GDM1 (cell line): ENCODE measurements around the gene GRID2IP.

Source experiments
- DNase-seq: peaks from one replicate; lab custom pipeline; 2025; lab: John Stamatoyannopoulos, UW

GRID2IP gene

DNA sequence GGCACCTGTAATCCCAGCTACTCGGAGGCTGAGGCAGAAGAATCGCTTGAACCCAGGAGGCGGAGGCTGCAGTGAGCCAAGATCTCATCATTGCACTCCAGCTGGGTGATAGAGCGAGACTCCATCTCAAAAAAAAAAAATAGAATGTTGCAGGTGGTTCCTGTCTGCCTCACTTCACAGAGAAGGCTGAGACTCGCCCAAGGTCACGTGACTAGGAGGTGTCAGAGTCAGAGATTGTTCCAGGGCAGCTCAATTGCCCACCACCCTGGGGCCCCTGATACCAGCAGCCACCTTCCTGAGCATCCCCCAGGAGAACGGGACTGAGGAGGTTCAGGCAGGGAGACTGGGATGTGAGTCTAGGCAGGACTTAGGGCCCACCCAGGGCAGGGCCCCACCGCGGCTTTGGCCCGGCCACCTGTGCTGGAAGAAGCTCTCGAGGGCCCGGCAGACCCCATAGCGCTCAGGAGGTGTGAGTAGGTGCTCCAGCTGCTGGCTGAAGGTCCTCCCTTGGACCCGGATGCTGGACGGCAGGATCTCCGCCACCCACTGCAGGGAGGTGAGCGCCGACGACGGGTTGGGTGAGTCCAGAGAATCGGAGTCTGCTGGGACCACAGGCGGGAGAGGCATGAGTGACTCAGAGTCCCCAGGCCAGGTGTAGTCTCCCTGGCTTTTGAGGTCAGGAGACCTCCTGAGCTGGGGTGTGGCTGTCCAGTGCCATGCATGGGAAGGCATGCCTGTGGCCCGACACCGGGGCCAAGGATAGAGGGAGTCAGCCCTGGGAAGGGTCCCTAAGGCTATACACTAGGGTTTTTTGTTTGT lies 30.9 kb downstream of the GRID2IP start:
- DNase-seq = no peak

- peak; percentile 61 for DNase-seq
Measured at GRCh38 chr7:6516387-6516983, 34.8 kb downstream of the GRID2IP start.

GRCh38 chr7:6513541-6513940 lies 37.7 kb downstream of the GRID2IP start:
- DNase-seq = no peak

DNA sequence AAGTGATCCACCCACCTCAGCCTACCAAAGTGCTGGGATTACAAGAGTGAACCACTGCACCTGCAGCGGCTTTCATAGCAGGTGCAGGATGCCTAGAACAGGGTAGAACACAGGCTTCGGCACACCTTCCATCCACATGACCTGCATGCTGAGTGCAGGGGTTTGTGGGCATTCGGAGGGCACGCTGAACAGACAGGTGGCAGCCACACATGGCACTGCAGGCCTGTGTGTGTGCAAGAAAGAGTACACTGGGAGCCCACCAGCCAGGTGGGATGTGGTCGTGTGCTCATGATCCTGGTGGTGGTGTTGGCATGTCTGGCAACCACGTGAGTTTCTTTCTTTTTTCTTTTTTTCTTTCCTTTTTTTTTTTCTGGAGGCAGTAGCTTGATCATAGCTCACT lies 38.4 kb downstream of the GRID2IP start:
- DNase-seq = no peak

GRCh38 chr7:6510476-6511133 lies 40.7 kb downstream of the GRID2IP start:
- no peak for DNase-seq

GRCh38 chr7:6508950-6509349 lies 42.3 kb downstream of the GRID2IP start:
- no peak for DNase-seq

DNA sequence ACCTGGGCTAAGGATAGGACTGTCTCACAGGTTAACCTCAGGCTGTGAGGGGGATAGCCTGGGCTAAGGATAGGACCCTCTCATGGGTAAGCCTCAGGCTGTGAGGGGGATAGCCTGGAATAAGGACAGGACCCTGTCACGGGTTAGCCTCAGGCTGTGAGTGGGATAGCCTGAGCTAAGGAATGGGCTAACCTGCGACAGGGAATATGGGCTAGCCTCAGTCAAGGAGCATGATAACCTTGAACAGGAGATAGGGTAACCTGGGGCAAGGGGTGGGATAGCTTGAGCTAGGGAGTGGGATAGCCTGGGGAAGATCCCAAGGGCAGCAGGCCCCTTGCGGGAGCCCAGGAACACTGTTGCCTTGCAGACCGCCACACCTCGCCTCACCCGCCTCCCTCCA lies 42.7 kb downstream of the GRID2IP start:
- no peak for DNase-seq

GRCh38 chr7:6507906-6508305 lies 43.4 kb downstream of the GRID2IP start:
- no peak for DNase-seq

- no peak for DNase-seq
Measured at GRCh38 chr7:6505685-6506559, 45.3 kb downstream of the GRID2IP start.

GRCh38 chr7:6504996-6505395 lies 46.3 kb downstream of the GRID2IP start:
- no peak for DNase-seq

GRCh38 chr7:6502886-6503285 lies 48.4 kb downstream of the GRID2IP start:
- DNase-seq = no peak

GRCh38 chr7:6501586-6502564 lies 49.4 kb downstream of the GRID2IP start:
- DNase-seq = no peak

DNA sequence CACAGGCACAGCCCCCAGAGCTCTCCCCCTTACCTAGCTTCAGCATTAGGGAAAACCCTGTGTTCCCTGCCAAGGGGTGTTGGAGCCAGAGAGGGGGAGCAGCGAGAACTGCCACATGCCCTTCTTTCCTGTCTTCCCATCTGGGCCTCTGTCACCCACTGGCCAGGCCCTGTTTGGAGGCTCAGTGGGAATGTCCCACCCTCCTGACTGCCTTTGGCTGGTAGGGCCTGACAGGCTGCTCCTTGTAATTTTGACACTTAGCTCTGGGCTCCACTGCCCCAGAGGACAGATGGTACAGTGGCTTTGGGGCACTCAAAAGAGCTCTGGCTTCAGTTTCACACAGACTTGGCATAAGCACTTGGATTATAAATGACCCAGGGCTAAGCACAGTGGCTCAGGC lies 50.6 kb downstream of the GRID2IP start:
- DNase-seq = no peak

DNA sequence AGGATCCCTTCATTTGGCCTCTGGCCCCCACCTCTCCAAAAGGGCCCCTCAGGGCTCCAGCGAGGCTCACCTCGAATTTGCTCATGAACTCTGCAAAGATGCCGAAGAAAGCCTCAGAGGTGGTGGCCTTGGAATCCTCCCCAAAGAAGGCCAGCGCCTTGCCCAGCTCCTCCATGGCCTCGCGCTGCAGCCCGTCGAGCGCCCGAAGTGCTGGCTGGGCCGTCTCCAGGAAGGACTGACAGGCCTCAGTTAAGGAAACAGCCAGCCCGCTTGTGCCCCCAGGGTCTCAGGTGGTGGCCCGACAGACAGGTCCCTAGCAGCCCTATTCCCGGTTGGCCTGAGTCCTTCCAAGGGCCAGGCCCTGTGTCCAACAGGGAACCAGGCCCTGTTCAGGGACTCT lies 53.3 kb downstream of the GRID2IP start:
- DNase-seq = no peak

DNA sequence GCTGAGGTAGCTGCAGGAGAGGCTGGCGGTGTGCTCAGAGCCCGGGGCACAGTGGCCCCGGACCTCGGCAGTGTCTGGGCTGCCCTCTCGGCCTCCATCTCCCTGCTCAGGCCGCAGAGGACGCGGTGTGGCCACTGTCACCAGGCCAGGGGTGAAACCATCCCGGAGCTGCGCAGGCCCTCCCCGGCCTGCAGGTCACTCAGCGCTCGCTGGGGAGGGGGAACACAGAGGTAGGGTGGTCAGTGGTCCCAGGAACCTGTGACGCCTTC lies 53.7 kb downstream of the GRID2IP start:
- DNase-seq = no peak

DNA sequence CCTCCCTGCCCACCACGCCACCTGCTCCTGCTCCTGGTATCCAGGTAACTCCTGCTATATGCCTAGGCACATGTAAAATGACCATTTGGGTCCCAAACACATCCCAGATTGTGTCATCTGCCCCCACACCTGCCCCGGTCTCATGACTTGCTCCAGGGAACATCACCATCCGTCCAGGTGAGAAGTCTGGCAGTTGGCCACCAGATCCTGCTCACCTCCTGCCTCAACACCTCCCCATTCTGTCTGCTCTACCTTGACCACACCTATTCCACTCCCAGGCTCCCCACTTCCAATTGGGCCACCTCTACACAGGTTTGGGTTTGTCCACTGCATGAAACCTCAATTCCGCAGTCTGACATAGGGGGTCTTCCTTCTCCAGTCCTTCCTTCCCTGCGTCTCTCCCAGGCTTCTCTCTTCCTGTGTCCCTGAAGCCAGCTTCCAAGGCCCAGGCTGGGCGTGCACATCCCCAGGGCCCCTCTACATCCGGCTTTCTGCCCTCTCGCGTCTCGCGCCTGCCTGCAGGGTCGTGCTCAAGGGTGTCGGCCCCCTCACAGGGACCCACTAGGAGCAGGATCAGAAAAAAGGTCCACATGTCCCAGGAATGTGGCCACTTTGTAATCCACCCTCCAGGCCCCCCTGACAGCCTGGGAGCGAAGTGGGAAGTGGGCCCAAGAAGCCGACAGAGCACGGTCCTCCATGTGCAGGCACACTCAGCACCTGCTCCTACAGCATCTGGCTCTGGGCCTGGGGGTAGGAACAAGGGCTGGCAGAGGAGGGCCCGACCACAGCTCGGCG lies 54.2 kb downstream of the GRID2IP start:
- DNase-seq = no peak

- no peak for DNase-seq
Measured at GRCh38 chr7:6495597-6496262, 55.5 kb downstream of the GRID2IP start.

GRCh38 chr7:6494365-6494764 lies 56.9 kb downstream of the GRID2IP start:
- DNase-seq = no peak

DNA sequence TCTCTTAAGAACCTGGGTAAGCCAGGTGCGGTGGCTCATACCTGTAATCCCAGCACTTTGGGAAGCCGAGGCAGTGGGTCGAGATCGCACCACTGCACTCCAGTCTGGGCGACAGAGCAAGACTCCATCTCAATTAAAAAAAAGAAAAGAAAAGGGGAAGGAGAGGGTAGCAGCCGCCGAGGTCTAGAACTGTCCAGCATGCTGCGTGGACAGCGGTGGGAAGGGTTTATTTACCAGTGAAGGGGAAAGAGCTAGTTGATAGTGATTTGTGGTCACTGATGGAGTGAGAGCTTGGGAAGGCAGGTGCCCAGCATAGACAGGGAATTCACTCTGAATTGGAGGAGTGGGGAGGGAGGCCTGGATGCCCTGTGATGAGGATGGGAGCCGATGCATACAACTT lies 60.1 kb downstream of the GRID2IP start:
- DNase-seq = no peak

DNA sequence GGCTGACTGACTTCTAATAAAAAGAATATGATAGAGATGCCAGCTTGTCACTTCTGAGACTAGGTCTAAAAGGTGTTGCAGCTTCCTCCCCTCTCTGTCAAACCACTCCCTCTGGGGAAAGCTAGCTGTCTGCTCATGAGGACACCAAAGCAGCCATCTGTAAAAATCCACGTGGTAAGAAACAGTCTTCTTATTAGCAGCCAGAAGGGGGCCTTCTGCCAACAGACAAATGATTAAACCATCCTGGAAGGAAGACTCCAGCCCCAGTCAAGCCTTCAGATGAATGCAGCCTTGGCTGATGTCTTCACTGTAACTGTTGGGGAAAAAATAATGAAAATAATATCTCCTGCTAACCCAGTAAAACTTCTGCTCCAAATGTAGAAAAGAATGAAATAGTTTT lies 61.6 kb downstream of the GRID2IP start:
- no peak for DNase-seq
